ENCODE results near the gene MEIKIN. TPM values are rescaled to one million over a fixed set of nuclear protein-coding genes. Genes with fewer than 3 reads are reported as not detected.

Gene MEIKIN
- total and polyA plus RNA-seq, 2 experiments from 2014 or later = not detected

GRCh38 chr5:131973089-131973712, 27.7 kb upstream of the MEIKIN start (continued):
- TF ChIP-seq, protein P1, sequence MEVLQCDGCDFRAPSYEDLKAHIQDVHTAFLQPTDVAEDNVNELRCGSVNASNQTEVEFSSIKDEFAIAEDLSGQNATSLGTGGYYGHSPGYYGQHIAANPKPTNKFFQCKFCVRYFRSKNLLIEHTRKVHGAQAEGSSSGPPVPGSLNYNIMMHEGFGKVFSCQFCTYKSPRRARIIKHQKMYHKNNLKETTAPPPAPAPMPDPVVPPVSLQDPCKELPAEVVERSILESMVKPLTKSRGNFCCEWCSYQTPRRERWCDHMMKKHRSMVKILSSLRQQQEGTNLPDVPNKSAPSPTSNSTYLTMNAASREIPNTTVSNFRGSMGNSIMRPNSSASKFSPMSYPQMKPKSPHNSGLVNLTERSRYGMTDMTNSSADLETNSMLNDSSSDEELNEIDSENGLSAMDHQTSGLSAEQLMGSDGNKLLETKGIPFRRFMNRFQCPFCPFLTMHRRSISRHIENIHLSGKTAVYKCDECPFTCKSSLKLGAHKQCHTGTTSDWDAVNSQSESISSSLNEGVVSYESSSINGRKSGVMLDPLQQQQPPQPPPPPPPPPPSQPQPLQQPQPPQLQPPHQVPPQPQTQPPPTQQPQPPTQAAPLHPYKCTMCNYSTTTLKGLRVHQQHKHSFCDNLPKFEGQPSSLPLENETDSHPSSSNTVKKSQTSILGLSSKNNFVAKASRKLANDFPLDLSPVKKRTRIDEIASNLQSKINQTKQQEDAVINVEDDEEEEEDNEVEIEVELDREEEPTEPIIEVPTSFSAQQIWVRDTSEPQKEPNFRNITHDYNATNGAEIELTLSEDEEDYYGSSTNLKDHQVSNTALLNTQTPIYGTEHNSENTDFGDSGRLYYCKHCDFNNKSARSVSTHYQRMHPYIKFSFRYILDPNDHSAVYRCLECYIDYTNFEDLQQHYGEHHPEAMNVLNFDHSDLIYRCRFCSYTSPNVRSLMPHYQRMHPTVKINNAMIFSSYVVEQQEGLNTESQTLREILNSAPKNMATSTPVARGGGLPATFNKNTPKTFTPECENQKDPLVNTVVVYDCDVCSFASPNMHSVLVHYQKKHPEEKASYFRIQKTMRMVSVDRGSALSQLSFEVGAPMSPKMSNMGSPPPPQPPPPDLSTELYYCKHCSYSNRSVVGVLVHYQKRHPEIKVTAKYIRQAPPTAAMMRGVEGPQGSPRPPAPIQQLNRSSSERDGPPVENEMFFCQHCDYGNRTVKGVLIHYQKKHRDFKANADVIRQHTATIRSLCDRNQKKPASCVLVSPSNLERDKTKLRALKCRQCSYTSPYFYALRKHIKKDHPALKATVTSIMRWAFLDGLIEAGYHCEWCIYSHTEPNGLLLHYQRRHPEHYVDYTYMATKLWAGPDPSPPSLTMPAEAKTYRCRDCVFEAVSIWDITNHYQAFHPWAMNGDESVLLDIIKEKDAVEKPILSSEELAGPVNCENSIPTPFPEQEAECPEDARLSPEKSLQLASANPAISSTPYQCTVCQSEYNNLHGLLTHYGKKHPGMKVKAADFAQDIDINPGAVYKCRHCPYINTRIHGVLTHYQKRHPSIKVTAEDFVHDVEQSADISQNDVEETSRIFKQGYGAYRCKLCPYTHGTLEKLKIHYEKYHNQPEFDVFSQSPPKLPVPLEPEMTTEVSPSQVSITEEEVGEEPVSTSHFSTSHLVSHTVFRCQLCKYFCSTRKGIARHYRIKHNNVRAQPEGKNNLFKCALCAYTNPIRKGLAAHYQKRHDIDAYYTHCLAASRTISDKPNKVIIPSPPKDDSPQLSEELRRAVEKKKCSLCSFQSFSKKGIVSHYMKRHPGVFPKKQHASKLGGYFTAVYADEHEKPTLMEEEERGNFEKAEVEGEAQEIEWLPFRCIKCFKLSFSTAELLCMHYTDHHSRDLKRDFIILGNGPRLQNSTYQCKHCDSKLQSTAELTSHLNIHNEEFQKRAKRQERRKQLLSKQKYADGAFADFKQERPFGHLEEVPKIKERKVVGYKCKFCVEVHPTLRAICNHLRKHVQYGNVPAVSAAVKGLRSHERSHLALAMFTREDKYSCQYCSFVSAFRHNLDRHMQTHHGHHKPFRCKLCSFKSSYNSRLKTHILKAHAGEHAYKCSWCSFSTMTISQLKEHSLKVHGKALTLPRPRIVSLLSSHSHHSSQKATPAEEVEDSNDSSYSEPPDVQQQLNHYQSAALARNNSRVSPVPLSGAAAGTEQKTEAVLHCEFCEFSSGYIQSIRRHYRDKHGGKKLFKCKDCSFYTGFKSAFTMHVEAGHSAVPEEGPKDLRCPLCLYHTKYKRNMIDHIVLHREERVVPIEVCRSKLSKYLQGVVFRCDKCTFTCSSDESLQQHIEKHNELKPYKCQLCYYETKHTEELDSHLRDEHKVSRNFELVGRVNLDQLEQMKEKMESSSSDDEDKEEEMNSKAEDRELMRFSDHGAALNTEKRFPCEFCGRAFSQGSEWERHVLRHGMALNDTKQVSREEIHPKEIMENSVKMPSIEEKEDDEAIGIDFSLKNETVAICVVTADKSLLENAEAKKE (CRISPR knock-in tag; IDR thresholded peaks at IDR 0.05) = no peak
- TF ChIP-seq ZNF331 (CRISPR knock-in tag; IDR thresholded peaks at IDR 0.05; ENCODE audit: low read depth) = no peak
- no peak for TF ChIP-seq REST (IDR thresholded peaks at IDR 0.05; ENCODE audit: unreplicated experiment)
- no peak for TF ChIP-seq ZNF114 (CRISPR knock-in tag; IDR thresholded peaks at IDR 0.05)
